DND-41 (cell line): Measurements from ENCODE around the gene PIGQ.

Source experiments
- ATAC-seq: fragments of 200-7000 bp; cut with Tn5 transposase; 3 replicates; pipeline ENCODE4 v1.9.1; 2021; ENCODE audit warnings: low read depth; ENCODE audit not compliant: insufficient read depth
- DNase-seq: peaks from one replicate; pipeline ENCODE4 v3.0.0-alpha.2; 2020
- H2AFZ ChIP-seq: 2 replicates; pipeline ENCODE4 v1.6.0; 2012; ENCODE audit warnings: low read depth, low read length
- H3K27ac ChIP-seq: 2 replicates; pipeline ENCODE4 v1.5.1; 2012; ENCODE audit warnings: low read length, inconsistent platforms
- H3K27me3 ChIP-seq: fragments of 200-600 bp; sonication (generic); 2 replicates; pipeline ENCODE4 v1.6.0; 2012; ENCODE audit warnings: low read length, mild to moderate bottlenecking, inconsistent platforms; ENCODE audit not compliant: insufficient read depth, poor library complexity
- H3K36me3 ChIP-seq: 2 replicates; pipeline ENCODE4 v1.5.1; 2012; ENCODE audit warnings: low read length, inconsistent platforms; ENCODE audit not compliant: insufficient read depth
- H3K4me1 ChIP-seq: 2 replicates; pipeline ENCODE4 v1.5.1; 2012; ENCODE audit warnings: mild to moderate bottlenecking, low read length; ENCODE audit not compliant: insufficient read depth
- H3K4me2 ChIP-seq: 2 replicates; pipeline ENCODE4 v1.6.0; 2012; ENCODE audit warnings: mild to moderate bottlenecking, moderate library complexity, low read length, inconsistent platforms; ENCODE audit not compliant: insufficient read depth
- H3K4me3 ChIP-seq, 2 experiments: fragments of 200-600 bp in 1 of 2; shearing (Covaris generic) in 1 of 2; 2 replicates each; pipeline ENCODE4 v1.5.1; 2012 to 2016; ENCODE audit warnings: inconsistent platforms in 2 of 2, low read length in 2 of 2, mild to moderate bottlenecking in 2 of 2, low read depth in 1 of 2, moderate library complexity in 1 of 2
- H3K79me2 ChIP-seq: 2 replicates; pipeline ENCODE4 v1.6.0; 2012; ENCODE audit warnings: low read length, inconsistent platforms; ENCODE audit not compliant: insufficient read depth
- H3K9ac ChIP-seq: 2 replicates; pipeline ENCODE4 v1.6.0; 2012; ENCODE audit warnings: low read depth, mild to moderate bottlenecking, inconsistent platforms, low read length, moderate library complexity
- H3K9me3 ChIP-seq: 2 replicates; pipeline ENCODE4 v1.5.1; 2012; ENCODE audit warnings: low read length, moderate library complexity, mild to moderate bottlenecking, inconsistent platforms; ENCODE audit not compliant: insufficient read depth, severe bottlenecking
- H4K20me1 ChIP-seq: 2 replicates; pipeline ENCODE4 v1.6.0; 2012; ENCODE audit warnings: low read length; ENCODE audit not compliant: insufficient read depth
- EZH2 ChIP-seq: IDR thresholded peaks from 3 replicates; pipeline ENCODE4 v1.6.1; 2012; ENCODE audit warnings: borderline replicate concordance, low read depth, mild to moderate bottlenecking, moderate library complexity, low read length, inconsistent platforms; ENCODE audit not compliant: severe bottlenecking
- TF ChIP-seq, protein P1 (sequence below): IDR thresholded peaks from 2 replicates; pipeline ENCODE4 v1.5.1; 2012; ENCODE audit warnings: borderline replicate concordance, low read length, moderate library complexity, mild to moderate bottlenecking; ENCODE audit not compliant: poor library complexity, severe bottlenecking; ENCODE audit errors: extremely low read depth

PIGQ gene

DNA sequence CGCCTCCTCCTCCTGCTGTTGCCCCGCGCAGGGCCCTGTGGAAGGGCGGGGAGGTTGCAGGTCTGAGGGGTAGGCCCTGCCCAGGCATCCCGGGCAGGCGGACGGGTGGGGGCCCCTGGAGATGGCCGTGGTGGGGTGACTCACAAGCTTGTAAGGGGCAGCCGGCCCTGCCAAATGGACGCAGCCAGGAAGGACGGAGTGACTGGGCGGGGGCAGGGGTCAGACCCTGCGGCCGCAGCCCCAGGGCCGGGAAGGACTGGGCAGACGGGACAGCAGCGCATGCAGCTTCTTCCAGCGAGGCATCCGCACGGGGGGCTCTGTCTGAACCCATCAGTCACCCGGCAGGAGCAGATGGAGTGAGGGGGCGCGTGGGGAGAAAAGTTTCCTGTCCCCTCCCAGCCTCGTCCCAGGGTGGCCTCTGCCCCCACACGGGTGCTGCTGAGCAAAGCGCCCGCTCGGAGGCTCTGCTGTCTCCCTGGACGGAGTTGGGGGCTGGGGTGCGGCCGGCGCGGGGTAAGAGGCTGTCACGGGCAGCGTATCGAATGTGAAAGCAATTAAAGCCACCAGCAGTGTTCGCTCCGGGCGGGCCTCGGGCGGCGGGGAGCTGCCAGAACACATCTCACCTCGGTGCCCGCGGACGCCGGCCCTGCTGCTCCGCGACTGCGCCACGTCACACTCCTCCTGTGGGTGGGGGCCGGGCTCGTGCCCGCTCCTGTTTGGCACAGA lies 15.0 kb upstream of the PIGQ start:
- no peaks in the 10 kb centered on the region for H3K27me3 ChIP-seq
- ATAC-seq (no peak), DNase-seq (no peak)
- peaks cover 5% of the 10 kb centered on the region for H4K20me1 ChIP-seq
- H3K4me2 ChIP-seq: no peak overlapping the region
- no peaks in the 10 kb centered on the region for H3K9me3 ChIP-seq
- H3K79me2 ChIP-seq: no peaks in the 10 kb centered on the region
- H3K4me3 ChIP-seq: no peak overlapping the region
- no peak overlapping the region for H3K27ac ChIP-seq
- no peaks in the 10 kb centered on the region for H3K4me1 ChIP-seq
- no peak overlapping the region for H3K9ac ChIP-seq
- no peak for TF ChIP-seq EZH2
- TF ChIP-seq, protein P1, sequence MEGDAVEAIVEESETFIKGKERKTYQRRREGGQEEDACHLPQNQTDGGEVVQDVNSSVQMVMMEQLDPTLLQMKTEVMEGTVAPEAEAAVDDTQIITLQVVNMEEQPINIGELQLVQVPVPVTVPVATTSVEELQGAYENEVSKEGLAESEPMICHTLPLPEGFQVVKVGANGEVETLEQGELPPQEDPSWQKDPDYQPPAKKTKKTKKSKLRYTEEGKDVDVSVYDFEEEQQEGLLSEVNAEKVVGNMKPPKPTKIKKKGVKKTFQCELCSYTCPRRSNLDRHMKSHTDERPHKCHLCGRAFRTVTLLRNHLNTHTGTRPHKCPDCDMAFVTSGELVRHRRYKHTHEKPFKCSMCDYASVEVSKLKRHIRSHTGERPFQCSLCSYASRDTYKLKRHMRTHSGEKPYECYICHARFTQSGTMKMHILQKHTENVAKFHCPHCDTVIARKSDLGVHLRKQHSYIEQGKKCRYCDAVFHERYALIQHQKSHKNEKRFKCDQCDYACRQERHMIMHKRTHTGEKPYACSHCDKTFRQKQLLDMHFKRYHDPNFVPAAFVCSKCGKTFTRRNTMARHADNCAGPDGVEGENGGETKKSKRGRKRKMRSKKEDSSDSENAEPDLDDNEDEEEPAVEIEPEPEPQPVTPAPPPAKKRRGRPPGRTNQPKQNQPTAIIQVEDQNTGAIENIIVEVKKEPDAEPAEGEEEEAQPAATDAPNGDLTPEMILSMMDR: no peak
- no peak overlapping the region for H2AFZ ChIP-seq
- peaks cover 26% of the 10 kb centered on the region for H3K36me3 ChIP-seq

DNA sequence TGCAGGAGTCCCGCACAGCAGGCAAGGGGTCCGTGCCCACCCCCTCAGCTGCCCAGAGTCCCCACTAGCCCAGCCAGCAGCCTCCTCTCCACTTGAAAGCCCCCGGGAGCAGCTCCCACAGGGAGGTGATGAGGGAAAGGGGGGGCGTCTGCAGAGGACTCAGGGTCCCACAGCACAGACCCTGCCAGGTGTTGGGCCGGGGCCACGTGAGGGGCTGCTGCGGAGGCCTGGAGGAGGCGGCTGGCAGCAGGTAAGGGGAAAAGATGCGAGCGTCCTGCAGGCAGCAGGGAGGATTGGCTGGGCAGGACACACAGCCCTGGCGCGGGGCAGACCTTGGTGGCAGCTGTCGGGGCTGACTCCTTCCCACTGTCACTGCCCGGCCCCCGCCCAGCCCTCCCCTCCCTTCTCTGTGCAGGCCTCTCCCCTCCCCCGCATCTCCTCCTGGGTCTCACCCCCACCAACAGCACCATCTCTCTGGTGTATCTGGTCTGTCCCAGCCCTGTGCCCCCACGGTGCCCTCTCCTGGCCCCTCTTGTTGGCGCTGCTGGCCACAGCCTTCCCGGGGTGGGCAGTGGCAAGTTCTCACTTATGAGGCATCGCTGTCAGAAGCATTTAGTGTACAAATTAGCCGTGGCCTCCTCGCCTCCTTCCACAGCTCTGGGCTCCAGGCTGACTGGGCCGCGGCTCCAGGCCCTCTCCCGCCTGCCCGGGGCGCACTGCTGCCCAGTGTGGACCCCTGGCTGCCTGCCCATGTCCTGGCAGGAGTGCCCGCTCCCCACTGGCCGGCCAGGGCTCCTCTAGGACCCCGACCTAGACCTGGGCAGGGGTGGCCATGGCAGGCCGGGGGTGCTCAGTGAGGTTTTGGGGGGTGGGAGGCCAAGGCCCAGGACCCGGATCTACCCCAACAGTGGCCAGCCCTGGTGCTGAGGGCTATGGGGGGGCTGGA lies 14.0 kb upstream of the PIGQ start:
- TF ChIP-seq, protein P1: peak; percentile 13
- no peak for TF ChIP-seq EZH2
- Histone ChIP-seq H3K4me2 (no peak overlapping the region), H2AFZ (no peak overlapping the region), H3K27ac (no peak overlapping the region), H4K20me1 (no peaks in the 10 kb centered on the region; the same call in 1 of the 2 replicates), H3K9ac (no peak overlapping the region), H3K27me3 (no peaks in the 10 kb centered on the region), H3K4me1 (no peaks in the 10 kb centered on the region), H3K4me3 (no peak overlapping the region), H3K9me3 (no peaks in the 10 kb centered on the region), H3K79me2 (no peaks in the 10 kb centered on the region), H3K36me3 (peaks cover 19% of the 10 kb centered on the region)
- DNase-seq (no peak), ATAC-seq (no peak)

DNA sequence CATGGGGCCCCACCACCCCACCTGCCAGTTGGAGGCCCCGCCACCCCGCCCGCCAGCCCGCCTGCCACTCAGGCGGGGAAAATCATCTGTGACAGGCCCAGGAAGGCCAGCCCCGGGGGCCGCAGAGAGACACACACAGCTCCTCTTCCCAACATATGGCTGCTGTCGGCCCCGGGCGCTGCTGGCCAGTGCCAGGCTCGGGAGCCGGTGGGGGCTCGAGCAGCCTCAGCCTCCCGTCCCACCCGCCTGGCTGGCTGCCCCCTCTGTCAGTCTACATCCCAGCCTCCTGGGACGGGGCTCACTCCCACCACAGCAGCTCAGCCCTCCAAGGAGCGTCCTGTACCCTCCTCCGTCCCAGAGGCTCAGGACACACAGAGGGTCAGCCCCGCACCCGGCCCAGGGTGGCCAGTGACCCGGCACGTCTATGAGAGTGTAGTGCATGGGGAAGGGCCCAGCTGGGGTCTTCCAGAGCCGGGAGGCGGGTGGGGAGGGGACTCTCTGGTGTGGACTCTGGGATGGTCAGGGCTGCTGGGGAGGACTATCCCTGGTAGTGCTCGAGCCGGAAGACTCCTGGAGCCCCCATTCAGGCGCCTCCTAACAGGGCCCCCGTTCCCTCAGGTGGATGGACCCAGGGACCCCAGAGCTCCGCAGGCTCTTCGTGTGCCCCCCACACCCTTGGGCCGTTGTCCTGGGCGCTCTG lies 13.1 kb upstream of the PIGQ start:
- DNase-seq (no peak), ATAC-seq (no peak)
- Histone ChIP-seq H3K9ac (no peak overlapping the region), H3K36me3 (peaks cover 13% of the 10 kb centered on the region), H3K4me2 (no peak overlapping the region), H2AFZ (no peak overlapping the region), H3K9me3 (no peaks in the 10 kb centered on the region), H3K27ac (no peak overlapping the region), H3K4me1 (no peaks in the 10 kb centered on the region), H3K79me2 (no peaks in the 10 kb centered on the region), H3K4me3 (no peak overlapping the region), H4K20me1 (no peaks in the 10 kb centered on the region; the same call in 1 of the 2 replicates), H3K27me3 (no peaks in the 10 kb centered on the region)
- TF ChIP-seq, protein P1: no peak
- no peak for TF ChIP-seq EZH2
